Stimulated activated naive CD8-positive, alpha-beta T cell treated with anti-CD3 and anti-CD28 coated beads, Interleukin-15, Interleukin-2, amounts not matched to agents 100 U/mL and 50 U/mL, for 24 hours (primary cell): ENCODE measurements around the gene IFNW1.

Experiments used
- ATAC-seq: fragments of 150-1000 bp; cut with Tn5 transposase; one replicate; pipeline ENCODE4 v1.10.0; 2021
- DNase-seq: peaks from one replicate; pipeline ENCODE4 v3.0.0; 2021

IFNW1 gene

GRCh38 chr9:21110708-21111576 lies 30.7 kb downstream of the IFNW1 start:
- ATAC-seq (peak; percentile 82), DNase-seq (no peak)

DNA sequence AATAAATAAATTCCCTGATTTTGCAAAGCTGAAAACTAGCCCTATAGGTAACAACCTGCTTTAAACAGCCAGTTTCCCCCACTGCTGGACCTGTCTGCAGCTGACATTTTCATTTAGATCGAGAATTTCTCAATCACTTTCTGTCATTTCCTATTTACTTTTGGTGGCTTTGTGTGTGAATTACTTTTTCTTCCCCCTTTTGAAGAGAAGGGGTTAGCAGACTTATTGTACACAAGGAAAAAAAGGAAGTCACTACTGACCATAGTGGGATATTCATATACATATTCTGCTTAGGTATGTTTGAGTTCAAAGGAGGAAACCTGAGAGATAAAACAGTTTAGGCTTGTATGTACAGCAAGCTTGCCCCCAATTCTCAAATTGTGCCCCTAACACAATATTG lies 36.8 kb downstream of the IFNW1 start:
- DNase-seq (no peak), ATAC-seq (no peak)

DNA sequence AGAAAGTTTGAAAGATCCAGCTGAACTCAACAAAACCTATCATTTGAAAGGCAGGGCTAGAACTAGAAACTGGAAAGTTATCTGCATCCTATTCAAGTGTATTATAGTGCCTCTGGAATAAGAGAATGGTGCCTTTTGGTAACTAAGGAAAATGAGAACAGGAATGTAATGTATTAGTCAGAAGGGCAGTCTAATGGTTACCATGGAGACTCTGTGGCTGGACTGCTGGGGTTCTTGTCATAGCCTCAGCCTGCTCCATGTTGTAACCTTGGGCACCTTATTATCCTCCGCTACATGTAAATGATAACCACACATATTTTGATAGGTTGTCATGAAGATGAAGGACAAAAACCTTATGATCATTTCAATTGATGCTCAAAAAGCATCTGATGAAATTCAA lies 39.3 kb downstream of the IFNW1 start:
- ATAC-seq (no peak), DNase-seq (no peak)

GRCh38 chr9:21097817-21098216 lies 43.8 kb downstream of the IFNW1 start:
- ATAC-seq: no peak
- no peak for DNase-seq

- DNase-seq (no peak), ATAC-seq (no peak)
These were observed 44.8 kb downstream of the IFNW1 start for GRCh38 chr9:21096901-21097255.

DNA sequence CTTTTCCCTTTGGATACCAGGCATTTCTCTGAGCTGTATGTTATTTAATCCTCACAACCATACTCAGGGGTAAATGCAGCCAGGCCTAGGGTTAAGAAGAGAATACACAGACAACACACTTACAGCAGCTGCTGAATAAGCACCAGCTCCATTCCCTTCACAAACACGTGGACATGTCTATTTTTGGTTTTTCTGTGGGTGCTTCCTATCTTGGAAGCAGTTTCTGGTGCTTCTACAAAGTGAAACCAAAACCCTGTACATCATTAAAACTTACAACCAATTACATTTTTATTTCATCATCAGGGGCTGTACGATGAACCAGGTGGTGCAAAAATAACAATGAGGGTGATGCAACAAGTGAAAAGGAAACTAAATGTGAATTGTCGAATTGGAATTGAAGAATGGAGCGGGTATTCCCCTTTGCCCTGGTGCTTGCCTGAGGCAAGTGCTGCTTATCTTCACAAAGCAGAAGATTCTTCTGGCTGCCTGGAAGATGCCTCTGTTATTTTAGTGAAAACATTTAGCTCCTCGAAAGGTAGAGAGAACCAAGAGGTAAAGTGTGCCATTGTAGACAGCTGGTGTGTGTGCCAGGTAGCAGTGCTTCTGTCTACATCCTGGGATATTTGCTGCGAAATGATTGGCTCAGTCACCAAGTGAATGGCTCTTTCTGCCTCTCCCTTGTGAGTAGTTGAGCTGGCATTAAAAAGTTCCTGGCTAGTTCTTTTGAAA lies 45.3 kb downstream of the IFNW1 start:
- DNase-seq: peak; percentile 25
- ATAC-seq: peak; percentile 83

DNA sequence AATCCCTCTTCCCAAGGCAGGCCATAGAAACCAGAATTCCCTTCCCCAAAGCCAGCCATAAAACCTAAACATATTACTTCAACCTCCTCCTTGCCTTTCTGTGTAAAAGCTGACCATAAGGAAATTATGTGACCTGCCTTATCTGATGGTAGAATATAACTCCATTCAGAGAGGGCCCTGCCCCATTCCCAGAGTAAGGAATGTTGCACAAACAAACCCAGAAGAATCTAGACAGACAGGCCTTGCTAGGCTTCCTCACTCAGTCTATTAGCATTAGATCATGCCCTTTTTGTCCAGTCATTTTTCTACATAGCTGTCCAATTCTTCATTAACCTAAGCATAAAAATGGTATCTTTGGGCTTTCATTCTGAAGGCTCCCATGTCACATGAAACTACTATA lies 46.1 kb downstream of the IFNW1 start:
- no peak for ATAC-seq
- DNase-seq: no peak
